HG03354 (cell line): ENCODE data around the gene PRDX6.

Source experiments
- ATAC-seq: cut with Tn5 transposase; IDR thresholded peaks from one replicate; pipeline ENCODE4 v1.9.1; 2021; ENCODE audit warnings: mild to moderate bottlenecking; ENCODE audit not compliant: unreplicated experiment, poor library complexity, severe bottlenecking

PRDX6 gene

GRCh38 chr1:173530795-173531693, 53.9 kb downstream of the PRDX6 start:
- no peak for ATAC-seq

GRCh38 chr1:173532237-173532636, 55.1 kb downstream of the PRDX6 start:
- no peak for ATAC-seq

GRCh38 chr1:173536223-173536622, 59.1 kb downstream of the PRDX6 start:
- ATAC-seq = no peak
